OCI-LY1 (cell line): ENCODE results near the gene OLFML2B.

Experiments
- CTCF ChIP-seq: fragments of 200-600 bp; sonication (generic), shearing (Covaris generic); IDR thresholded peaks from 2 replicates; pipeline ENCODE4 v1.5.1; 2017; ENCODE audit warnings: mild to moderate bottlenecking, antibody characterized with exemption, low read length, moderate library complexity, mixed read lengths
- EZH2 ChIP-seq: fragments of 200-600 bp; sonication (generic), shearing (Covaris generic); IDR thresholded peaks from 2 replicates; pipeline ENCODE4 v1.8.0; 2017; ENCODE audit warnings: borderline replicate concordance, mixed run types, mild to moderate bottlenecking, antibody characterized with exemption, low read length, moderate library complexity, mixed read lengths

GRCh38 chr1:162062542-162063015 lies 38.9 kb upstream of the OLFML2B start:
- TF ChIP-seq CTCF, result no peak
- TF ChIP-seq EZH2, result no peak
